GM19328 (cell line): ENCODE measurements around the gene AKT2.
A peak's percentile ranks its signal among the peaks of the same experiment; 100 is the strongest.
"Not testable (repeated sequence)": the region's sequence is repeated elsewhere in the genome, so short reads cannot be mapped to it uniquely, and the experiment has no call there.

Experiments
- ATAC-seq: cut with Tn5 transposase; IDR thresholded peaks from one replicate; pipeline ENCODE4 v1.9.1; 2021; ENCODE audit warnings: mild to moderate bottlenecking, moderate library complexity; ENCODE audit not compliant: unreplicated experiment

The AKT2 gene

GRCh38 chr19:40284501-40285352 is at the start of gene AKT2:
Gene AKT2 (minus strand): TSS chr19:40285345. CDS start chr19:40265267, 20,078 bp downstream.
- ATAC-seq: peak; percentile 28

- ATAC-seq: not testable (repeated sequence)
These were observed 47.9 kb upstream of the AKT2 start for GRCh38 chr19:40333083-40333482.

- no peak for ATAC-seq
These were observed 47.5 kb upstream of the AKT2 start for GRCh38 chr19:40332669-40333068.

GRCh38 chr19:40331052-40331451 is 45.9 kb upstream of the AKT2 start:
- no peak for ATAC-seq

- no peak for ATAC-seq
These were observed 41.1 kb upstream of the AKT2 start for GRCh38 chr19:40326201-40326600.

- ATAC-seq: no peak
These were observed 38.6 kb upstream of the AKT2 start for GRCh38 chr19:40323705-40324104.

- ATAC-seq: no peak
These were observed 37.9 kb upstream of the AKT2 start for GRCh38 chr19:40322951-40323615.

- no peak for ATAC-seq
These were observed 37.1 kb upstream of the AKT2 start for GRCh38 chr19:40322271-40322610.

GRCh38 chr19:40321566-40322270 is 36.6 kb upstream of the AKT2 start:
- no peak for ATAC-seq

GRCh38 chr19:40321076-40321475 is 35.9 kb upstream of the AKT2 start:
- ATAC-seq: no peak

GRCh38 chr19:40320558-40320935 is 35.4 kb upstream of the AKT2 start:
- ATAC-seq: no peak

GRCh38 chr19:40317338-40317737 is 32.2 kb upstream of the AKT2 start:
- no peak for ATAC-seq

GRCh38 chr19:40315812-40316470 is 30.8 kb upstream of the AKT2 start:
- no peak for ATAC-seq

- no peak for ATAC-seq
These were observed 29.5 kb upstream of the AKT2 start for GRCh38 chr19:40314656-40315055.

GRCh38 chr19:40313229-40313983 is 28.3 kb upstream of the AKT2 start:
- no peak for ATAC-seq

- no peak for ATAC-seq
These were observed 27.4 kb upstream of the AKT2 start for GRCh38 chr19:40312533-40312932.

GRCh38 chr19:40309666-40310065 is 24.5 kb upstream of the AKT2 start:
- no peak for ATAC-seq

- ATAC-seq: no peak
These were observed 20.3 kb upstream of the AKT2 start for GRCh38 chr19:40305403-40305802.

GRCh38 chr19:40304306-40304705 is 19.2 kb upstream of the AKT2 start:
- ATAC-seq: no peak

GRCh38 chr19:40303765-40304164 is 18.6 kb upstream of the AKT2 start:
- no peak for ATAC-seq
